ENCODE data around the gene DPP6.

The DPP6 gene

DNA sequence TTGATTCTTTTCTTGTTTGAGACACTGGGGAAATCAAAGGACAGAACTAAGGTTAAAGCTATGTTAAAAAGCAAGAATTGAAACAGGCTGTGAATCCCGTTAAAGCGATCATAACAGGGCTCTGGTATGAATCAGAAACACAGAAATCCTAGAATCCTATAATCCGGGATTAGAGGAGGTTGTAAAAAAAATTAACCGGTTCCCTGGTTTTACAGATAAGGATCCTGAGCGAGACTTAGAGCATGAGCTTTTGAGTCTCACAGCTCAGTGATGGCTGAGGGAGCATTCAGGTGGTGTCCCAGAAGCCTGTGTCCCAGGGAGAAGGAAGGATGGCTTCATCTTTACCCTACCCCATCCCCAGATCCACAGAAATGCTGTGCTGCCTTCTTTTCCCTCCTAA is 489.4 kb downstream of the DPP6 start:
- no peak for DNase-seq (ENCODE audit: low read depth, low spot score)
- POLR2A ChIA-PET = no interaction called here
- H3K4me3 ChIP-seq (ENCODE audit: low read depth, low read length) = no peak overlapping the region
- CTCF ChIA-PET = no interaction called here
- TF ChIP-seq, protein P1, sequence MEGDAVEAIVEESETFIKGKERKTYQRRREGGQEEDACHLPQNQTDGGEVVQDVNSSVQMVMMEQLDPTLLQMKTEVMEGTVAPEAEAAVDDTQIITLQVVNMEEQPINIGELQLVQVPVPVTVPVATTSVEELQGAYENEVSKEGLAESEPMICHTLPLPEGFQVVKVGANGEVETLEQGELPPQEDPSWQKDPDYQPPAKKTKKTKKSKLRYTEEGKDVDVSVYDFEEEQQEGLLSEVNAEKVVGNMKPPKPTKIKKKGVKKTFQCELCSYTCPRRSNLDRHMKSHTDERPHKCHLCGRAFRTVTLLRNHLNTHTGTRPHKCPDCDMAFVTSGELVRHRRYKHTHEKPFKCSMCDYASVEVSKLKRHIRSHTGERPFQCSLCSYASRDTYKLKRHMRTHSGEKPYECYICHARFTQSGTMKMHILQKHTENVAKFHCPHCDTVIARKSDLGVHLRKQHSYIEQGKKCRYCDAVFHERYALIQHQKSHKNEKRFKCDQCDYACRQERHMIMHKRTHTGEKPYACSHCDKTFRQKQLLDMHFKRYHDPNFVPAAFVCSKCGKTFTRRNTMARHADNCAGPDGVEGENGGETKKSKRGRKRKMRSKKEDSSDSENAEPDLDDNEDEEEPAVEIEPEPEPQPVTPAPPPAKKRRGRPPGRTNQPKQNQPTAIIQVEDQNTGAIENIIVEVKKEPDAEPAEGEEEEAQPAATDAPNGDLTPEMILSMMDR (IDR thresholded peaks at IDR 0.05; ENCODE audit: insufficient read depth, low read length, missing control alignments) = no peak

DNA sequence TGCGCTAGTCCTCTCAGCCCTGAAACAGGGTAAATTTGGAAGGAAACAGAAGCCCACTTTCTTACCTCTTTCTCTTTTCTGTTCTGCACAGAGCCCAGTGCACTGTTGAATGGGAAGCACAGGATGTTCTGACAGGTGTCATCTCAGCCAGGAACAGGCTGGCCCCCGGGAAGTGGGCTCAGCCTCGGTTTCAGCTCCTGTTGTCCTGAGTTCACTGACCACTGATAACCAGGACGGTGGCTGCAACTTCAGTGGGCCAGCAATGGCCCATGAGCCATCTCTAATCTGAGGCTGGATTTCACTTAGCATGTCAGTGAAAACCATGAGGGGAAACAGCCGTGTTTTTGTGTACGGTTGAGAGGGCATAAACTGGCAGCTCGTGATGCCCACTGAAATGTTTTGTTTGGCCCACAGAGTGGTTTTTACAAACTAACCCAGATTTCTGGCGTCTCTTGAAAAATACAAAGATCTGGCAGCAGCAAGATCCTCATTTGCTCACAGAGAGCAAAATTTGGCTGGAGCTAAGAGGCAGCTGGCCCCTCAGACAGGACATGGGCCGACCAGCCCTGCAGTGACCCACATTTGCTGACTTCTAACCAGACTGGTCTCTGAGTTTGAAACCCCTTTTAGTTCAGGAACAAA is 494.9 kb downstream of the DPP6 start:
- no peak for DNase-seq (ENCODE audit: low read depth, low spot score)
- CTCF ChIA-PET = no interaction called here
- H3K4me3 ChIP-seq (ENCODE audit: low read depth, low read length) = no peak overlapping the region
- TF ChIP-seq, protein P1 (IDR thresholded peaks at IDR 0.05; ENCODE audit: insufficient read depth, low read length, missing control alignments) = no peak
- POLR2A ChIA-PET = no interaction called here

DNA sequence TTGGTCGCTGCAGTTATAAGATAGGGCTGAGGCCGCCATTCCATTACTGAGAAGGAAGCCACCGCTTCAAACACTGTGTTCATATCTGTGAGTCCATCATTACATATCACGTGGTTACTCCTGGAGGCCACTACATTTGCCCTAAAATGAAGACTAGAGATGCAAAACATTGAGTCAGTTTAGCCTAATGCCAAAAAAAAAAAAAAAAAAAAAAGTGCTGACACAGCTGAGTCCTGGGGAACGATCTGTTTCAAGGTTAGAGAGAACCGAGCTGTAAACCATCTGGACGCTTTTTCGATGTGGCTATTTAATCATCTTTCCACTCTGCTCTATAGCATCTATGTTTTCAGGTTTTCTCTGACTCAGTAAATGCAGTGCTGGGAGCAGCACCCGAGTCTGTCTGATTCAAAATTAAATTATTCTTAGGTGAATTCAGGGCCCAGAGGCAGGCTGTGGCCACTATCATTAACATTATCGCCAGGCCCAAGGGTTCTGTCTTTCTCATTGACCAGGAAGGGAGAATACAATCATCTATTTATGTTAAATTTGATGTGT is 501.6 kb downstream of the DPP6 start:
- CTCF ChIA-PET = no interaction called here

DNA sequence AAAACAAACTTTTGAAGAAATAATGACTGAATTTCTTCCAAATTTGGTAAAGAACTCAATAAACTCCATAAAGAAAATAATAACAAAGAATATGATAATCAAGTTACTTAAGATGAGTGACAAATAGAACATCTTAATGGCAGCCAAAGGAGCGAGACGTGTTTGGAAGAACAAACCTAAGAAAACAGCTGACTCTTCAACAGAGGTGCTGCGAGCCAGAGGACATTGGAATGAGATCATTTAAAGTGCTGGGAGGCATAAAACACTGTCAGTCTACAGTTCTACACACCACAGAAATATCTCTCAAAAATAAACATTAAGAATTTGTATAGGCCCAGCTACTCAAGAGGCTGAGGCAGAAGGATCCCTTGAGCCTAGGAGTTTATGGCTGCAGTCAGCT is 507.3 kb downstream of the DPP6 start:
- DNase-seq (ENCODE audit: low read depth, low spot score) = no peak
- TF ChIP-seq, protein P1 (IDR thresholded peaks at IDR 0.05; ENCODE audit: insufficient read depth, low read length, missing control alignments) = no peak
- ChIA-PET POLR2A (no interaction called here), CTCF (no interaction called here)
- H3K4me3 ChIP-seq (ENCODE audit: low read depth, low read length) = no peak overlapping the region

More for the DNA sequence above, 501.6 kb downstream of the DPP6 start:
- DNase-seq (ENCODE audit: low read depth, low spot score) = no peak
- no peak overlapping the region for H3K4me3 ChIP-seq (ENCODE audit: low read depth, low read length)
- TF ChIP-seq, protein P1 (IDR thresholded peaks at IDR 0.05; ENCODE audit: insufficient read depth, low read length, missing control alignments) = no peak
- POLR2A ChIA-PET = no interaction called here

DNA sequence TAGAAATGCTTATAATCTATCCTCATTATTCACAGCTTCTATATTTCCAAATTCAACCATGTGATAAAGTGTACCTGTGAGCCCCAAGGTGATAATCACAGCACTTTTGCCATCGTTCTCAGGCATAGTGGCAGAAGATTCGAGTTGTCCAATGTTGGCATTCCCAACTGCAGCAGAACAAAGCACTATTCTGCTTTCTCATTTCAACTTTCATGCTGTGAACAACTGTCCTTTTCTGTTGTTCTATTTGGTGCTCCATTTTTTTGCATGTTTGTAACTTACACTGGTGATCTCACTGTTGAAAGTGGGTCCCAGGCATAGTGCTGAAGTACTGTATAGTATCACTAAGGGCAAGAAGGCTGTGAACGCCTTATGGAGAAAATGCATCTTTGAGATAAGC is 512.5 kb downstream of the DPP6 start:
- no peak for DNase-seq (ENCODE audit: low read depth, low spot score)
- no peak overlapping the region for H3K4me3 ChIP-seq (ENCODE audit: low read depth, low read length)
- CTCF ChIA-PET = no interaction called here
- POLR2A ChIA-PET = no interaction called here
- TF ChIP-seq, protein P1 (IDR thresholded peaks at IDR 0.05; ENCODE audit: insufficient read depth, low read length, missing control alignments) = no peak

DNA sequence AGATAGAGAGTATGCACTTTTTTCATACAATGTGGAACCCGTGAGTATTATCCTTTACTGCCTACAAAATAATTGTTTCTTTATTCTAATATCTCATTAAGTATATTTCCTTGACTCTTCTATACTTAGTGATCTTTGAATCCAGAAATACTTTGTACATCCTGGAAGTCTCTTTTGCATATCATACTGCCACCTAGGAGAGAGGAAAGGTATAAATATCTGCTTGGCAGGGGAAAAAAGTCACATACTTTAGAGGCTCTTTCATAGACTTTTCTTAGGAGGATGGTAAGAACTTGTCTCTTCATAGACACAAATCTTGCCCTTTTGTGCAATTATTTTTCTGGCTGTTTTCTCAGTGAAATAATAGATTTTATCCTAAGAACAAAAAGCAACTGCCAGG is 514.7 kb downstream of the DPP6 start:
- ChIA-PET CTCF (no interaction called here), POLR2A (no interaction called here)
- H3K4me3 ChIP-seq (ENCODE audit: low read depth, low read length) = no peak overlapping the region
- TF ChIP-seq, protein P1 (IDR thresholded peaks at IDR 0.05; ENCODE audit: insufficient read depth, low read length, missing control alignments) = no peak
- DNase-seq (ENCODE audit: low read depth, low spot score) = no peak
